Lower leg skin (tissue), 3 donors: ENCODE data around the gene CNPY3.

ENCODE experiments used
- POLR2A ChIP-seq, 2 donors: fragments of 450-650 bp; IDR thresholded peaks; one replicate each; pipeline ENCODE4 v1.6.1; 2016 to 2017; ENCODE audit warnings: antibody characterized with exemption in 2 of 2, mild to moderate bottlenecking in 1 of 2, moderate library complexity in 1 of 2
- TF ChIP-seq, protein P1 (sequence below), 3 donors: fragments of 450-650 bp; IDR thresholded peaks; one replicate each; pipeline ENCODE4 v1.5.1; 2016; ENCODE audit warnings: antibody characterized with exemption in 3 of 3, mild to moderate bottlenecking in 3 of 3, moderate library complexity in 2 of 3

DNA sequence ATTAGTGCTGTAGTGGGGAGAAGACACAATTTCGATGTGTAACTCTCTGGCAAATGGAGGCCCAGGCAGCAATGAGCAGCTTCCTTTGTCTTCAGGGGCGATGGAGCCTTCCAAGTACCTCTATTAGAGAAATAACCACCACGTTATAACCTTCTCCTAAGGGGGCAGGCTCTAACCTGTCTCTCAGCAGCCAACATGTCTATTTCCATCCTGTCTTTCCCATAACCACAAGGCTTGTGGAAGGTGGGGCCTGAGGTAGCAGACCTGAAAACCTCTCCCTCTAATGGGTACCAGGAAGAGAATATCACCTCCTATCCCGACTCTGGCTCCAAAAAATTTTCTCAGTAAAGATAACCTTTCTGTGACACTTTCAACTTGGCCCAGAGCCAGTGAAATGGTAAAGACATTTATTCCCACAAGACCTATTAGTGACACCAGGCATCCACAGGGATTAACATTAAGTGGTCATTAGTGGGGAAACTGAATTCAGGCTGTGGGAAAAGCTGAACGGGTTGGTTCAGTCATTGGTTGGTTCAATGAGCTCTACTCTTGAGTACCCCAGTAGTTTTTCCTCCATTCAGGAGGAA lies 45.7 kb downstream of the CNPY3 start:
- TF ChIP-seq, protein P1, sequence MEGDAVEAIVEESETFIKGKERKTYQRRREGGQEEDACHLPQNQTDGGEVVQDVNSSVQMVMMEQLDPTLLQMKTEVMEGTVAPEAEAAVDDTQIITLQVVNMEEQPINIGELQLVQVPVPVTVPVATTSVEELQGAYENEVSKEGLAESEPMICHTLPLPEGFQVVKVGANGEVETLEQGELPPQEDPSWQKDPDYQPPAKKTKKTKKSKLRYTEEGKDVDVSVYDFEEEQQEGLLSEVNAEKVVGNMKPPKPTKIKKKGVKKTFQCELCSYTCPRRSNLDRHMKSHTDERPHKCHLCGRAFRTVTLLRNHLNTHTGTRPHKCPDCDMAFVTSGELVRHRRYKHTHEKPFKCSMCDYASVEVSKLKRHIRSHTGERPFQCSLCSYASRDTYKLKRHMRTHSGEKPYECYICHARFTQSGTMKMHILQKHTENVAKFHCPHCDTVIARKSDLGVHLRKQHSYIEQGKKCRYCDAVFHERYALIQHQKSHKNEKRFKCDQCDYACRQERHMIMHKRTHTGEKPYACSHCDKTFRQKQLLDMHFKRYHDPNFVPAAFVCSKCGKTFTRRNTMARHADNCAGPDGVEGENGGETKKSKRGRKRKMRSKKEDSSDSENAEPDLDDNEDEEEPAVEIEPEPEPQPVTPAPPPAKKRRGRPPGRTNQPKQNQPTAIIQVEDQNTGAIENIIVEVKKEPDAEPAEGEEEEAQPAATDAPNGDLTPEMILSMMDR (IDR thresholded peaks at IDR 0.05), result no peak
- no peak for TF ChIP-seq POLR2A (IDR thresholded peaks at IDR 0.05)
